HEK293 (cell line): ENCODE measurements around the gene OR4K1.

Experiments
- ZNF148 ChIP-seq: fragments of 450-650 bp; formaldehyde crosslinking; IDR thresholded peaks from 2 replicates; pipeline ENCODE4 v1.5.0; 2017; ENCODE audit warnings: missing biosample characterization, missing genetic modification characterization, borderline replicate concordance

Gene OR4K1

GRCh38 chr14:19975291-19975690 lies 44.6 kb downstream of the OR4K1 start, which contains the start of gene OR4K15 (continued):
- TF ChIP-seq ZNF148 (tag by site-specific recombination): no peak
